ENCODE results near the gene PDZD7. TPM values are rescaled to one million over a fixed set of nuclear protein-coding genes. Genes with fewer than 3 reads are reported as not detected.

The PDZD7 gene
- total RNA-seq, 4 donors from 2014 or later = under 0.01 to 0.75 (median 0.39) TPM

- 83% methylated on average over 6 of the region's 6 CpGs for WGBS
- H3K27me3 ChIP-seq = no peaks in the 10 kb centered on the region
- TF ChIP-seq CTCF (IDR thresholded peaks at IDR 0.05) (no peak), EP300 (IDR thresholded peaks at IDR 0.05) (no peak), POLR2A (IDR thresholded peaks at IDR 0.05; ENCODE audit: low read depth) (no peak), POLR2AphosphoS5 (IDR thresholded peaks at IDR 0.05) (no peak)
- peaks cover 10 to 37% (median 35%) of the 10 kb centered on the region in 4 donors for H3K36me3 ChIP-seq
- intact Hi-C loops (cut with DNase I) = no loop called here
- H3K4me1 ChIP-seq = peaks cover 50 to 77% (median 64%) of the 10 kb centered on the region in 4 donors
- no peaks in the 10 kb centered on the region for H3K9me3 ChIP-seq
- DNase-seq (ENCODE audit: extremely low spot score) = no peak
- peak overlapping the region in 3 of 4 donors; percentile 22 to 100 (median 66) for H3K27ac ChIP-seq (replicated peaks in 1 of 4)
- H3K4me3 ChIP-seq = no peak overlapping the region
Measured at GRCh38 chr10:101008823-101009423, 22.0 kb downstream of the PDZD7 start.

DNA sequence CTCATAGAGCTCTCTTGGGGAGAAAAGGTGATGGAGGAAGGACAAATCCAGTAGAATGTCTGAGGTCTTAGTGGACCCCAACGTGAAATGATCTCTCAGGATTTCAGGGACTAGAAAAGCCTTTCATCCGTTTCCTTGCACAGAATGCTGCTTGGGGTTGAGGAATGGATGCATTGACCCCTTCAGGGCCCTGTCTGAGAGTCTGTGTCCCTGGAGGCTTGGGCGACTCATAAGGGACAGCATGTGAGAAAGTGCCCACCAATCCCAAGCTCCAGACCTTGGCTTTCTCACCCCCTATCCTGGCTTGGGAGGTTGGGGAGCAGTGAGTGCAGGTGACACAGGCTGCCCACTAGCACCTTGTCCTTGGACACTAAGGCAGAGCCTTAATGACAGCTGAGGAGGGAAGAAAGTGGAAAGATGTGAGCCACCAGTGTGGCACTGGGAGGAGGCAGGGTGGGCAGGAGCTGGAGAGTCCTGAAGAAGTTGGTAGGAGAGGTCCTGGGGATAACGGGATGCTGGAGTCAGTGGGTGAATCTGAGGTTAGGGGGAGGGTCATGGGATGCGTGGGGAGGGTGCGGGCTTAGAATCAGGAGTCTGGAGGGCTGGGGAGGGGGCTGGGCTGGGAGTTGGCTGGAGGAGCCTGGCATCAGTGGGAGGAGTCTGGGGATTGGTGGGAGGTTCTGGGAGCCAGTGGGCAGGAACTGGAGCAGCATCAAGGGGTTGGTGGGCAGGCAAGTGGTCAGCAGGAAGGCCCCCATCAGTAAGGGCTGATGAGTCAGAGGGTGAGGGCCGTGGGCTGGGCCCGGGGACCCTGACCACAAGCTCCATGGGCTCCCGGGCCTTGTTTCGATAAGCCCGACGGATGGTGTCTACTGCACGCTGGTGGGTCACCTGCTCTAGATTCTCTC is 22.8 kb downstream of the PDZD7 start:
- Histone ChIP-seq H3K27ac (replicated peaks in 1 of 4) (peak overlapping the region; percentile 22 to 100 (median 60)), H3K4me3 (no peak overlapping the region), H3K9me3 (no peaks in the 10 kb centered on the region), H3K27me3 (no peaks in the 10 kb centered on the region), H3K4me1 (peaks cover 48 to 77% (median 64%) of the 10 kb centered on the region in 4 donors), H3K36me3 (peaks cover 16 to 44% (median 42%) of the 10 kb centered on the region in 4 donors)
- DNase-seq (ENCODE audit: extremely low spot score) = no peak
- 65% methylated on average over 11 of the region's 13 CpGs for WGBS
- intact Hi-C loops (cut with DNase I) = no loop called here
- TF ChIP-seq POLR2AphosphoS5 (IDR thresholded peaks at IDR 0.05) = no peak
- no peak for TF ChIP-seq CTCF (IDR thresholded peaks at IDR 0.05)
- TF ChIP-seq EP300 (IDR thresholded peaks at IDR 0.05) = no peak
- TF ChIP-seq POLR2A (IDR thresholded peaks at IDR 0.05; ENCODE audit: low read depth) = no peak

- peaks cover 16 to 54% (median 50%) of the 10 kb centered on the region in 4 donors for H3K36me3 ChIP-seq
- WGBS = 36% methylated on average over 7 of the region's 11 CpGs
- H3K4me1 ChIP-seq = peaks cover 49 to 77% (median 64%) of the 10 kb centered on the region in 4 donors
- H3K27me3 ChIP-seq = no peaks in the 10 kb centered on the region
- TF ChIP-seq CTCF (IDR thresholded peaks at IDR 0.05) = no peak
- TF ChIP-seq POLR2A (IDR thresholded peaks at IDR 0.05; ENCODE audit: low read depth) = no peak
- TF ChIP-seq POLR2AphosphoS5 (IDR thresholded peaks at IDR 0.05) = no peak
- TF ChIP-seq EP300 (IDR thresholded peaks at IDR 0.05) = no peak
- no peak overlapping the region for H3K4me3 ChIP-seq
- intact Hi-C loops (cut with DNase I) = no loop called here
- H3K27ac ChIP-seq (replicated peaks in 1 of 4) = peak overlapping the region; percentile 55 to 100 (median 64)
- no peak for DNase-seq (ENCODE audit: extremely low spot score)
- no peaks in the 10 kb centered on the region for H3K9me3 ChIP-seq
Measured at GRCh38 chr10:101007099-101007711, 23.7 kb downstream of the PDZD7 start.

DNA sequence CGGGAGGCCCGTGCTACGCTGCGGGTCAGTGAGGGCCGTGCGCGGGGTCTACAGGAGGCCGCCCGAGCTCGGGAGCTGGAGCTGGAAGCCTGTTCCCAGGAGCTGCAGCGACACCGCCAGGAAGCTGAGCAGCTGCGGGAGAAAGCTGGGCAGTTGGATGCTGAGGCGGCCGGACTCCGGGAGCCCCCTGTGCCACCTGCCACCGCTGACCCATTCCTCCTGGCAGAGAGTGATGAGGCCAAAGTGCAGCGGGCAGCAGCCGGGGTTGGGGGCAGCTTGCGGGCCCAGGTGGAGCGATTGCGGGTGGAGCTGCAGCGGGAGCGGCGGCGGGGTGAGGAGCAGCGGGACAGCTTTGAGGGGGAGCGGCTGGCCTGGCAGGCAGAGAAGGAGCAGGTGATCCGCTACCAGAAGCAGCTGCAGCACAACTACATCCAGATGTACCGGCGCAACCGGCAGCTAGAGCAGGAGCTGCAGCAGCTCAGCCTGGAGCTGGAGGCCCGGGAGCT is 24.3 kb downstream of the PDZD7 start:
- no peak for DNase-seq (ENCODE audit: extremely low spot score)

More for the DNA sequence above, 24.3 kb downstream of the PDZD7 start:
- peaks cover 50 to 77% (median 64%) of the 10 kb centered on the region in 4 donors for H3K4me1 ChIP-seq
- no peaks in the 10 kb centered on the region for H3K9me3 ChIP-seq
- H3K4me3 ChIP-seq = no peak overlapping the region
- H3K36me3 ChIP-seq = peaks cover 16 to 54% (median 50%) of the 10 kb centered on the region in 4 donors
- H3K27me3 ChIP-seq = no peaks in the 10 kb centered on the region
- H3K27ac ChIP-seq (replicated peaks in 1 of 4) = peak overlapping the region; percentile 55 to 100 (median 64)
- intact Hi-C loops (cut with DNase I) = no loop called here
- WGBS = 85% methylated on average over 24 of the region's 33 CpGs
- peak in 1 of 2 donors; percentile 17 for TF ChIP-seq POLR2AphosphoS5 (IDR thresholded peaks at IDR 0.05)
- no peak for TF ChIP-seq CTCF (IDR thresholded peaks at IDR 0.05)

Measured in esophagus muscularis mucosa (tissue), 4 donors.